Neural progenitor cell (in vitro differentiated cells): ENCODE measurements around the gene RIMOC1. TPM values are rescaled to one million over a fixed set of nuclear protein-coding genes. Genes with fewer than 3 reads are reported as not detected.

Experiments used
- DNase-seq: peaks from one replicate; pipeline ENCODE4 v3.0.0-alpha.2; 2016; ENCODE audit warnings: low spot score
- H2AFZ ChIP-seq: fragments of 200-600 bp; sonication (generic); replicated peaks from 2 replicates; pipeline ENCODE4 v1.6.1; 2016; ENCODE audit warnings: antibody characterized with exemption
- H3F3A ChIP-seq: fragments of 200-600 bp; sonication (generic); 2 replicates; pipeline ENCODE4 v1.6.1; 2016; ENCODE audit warnings: antibody characterized with exemption, low read depth
- H3K27ac ChIP-seq: fragments of 200-600 bp; sonication (generic); 2 replicates; pipeline ENCODE4 v1.5.1; 2016; ENCODE audit warnings: mild to moderate bottlenecking
- H3K27me3 ChIP-seq: fragments of 200-600 bp; sonication (generic); 2 replicates; pipeline ENCODE4 v1.6.1; 2016; ENCODE audit warnings: mild to moderate bottlenecking, moderate library complexity
- H3K36me3 ChIP-seq: fragments of 200-600 bp; sonication (generic); 2 replicates; pipeline ENCODE4 v1.5.1; 2016
- H3K4me1 ChIP-seq: fragments of 200-600 bp; sonication (generic); 2 replicates; pipeline ENCODE4 v1.6.1; 2016; ENCODE audit warnings: mixed run types
- H3K4me2 ChIP-seq: fragments of 200-600 bp; sonication (generic); 2 replicates; pipeline ENCODE4 v1.6.1; 2016
- H3K4me3 ChIP-seq: fragments of 200-600 bp; sonication (generic); 2 replicates; pipeline ENCODE4 v1.5.1; 2016
- H3K79me2 ChIP-seq: fragments of 200-600 bp; sonication (generic); 2 replicates; pipeline ENCODE4 v1.6.1; 2016; ENCODE audit warnings: low read depth
- H3K9ac ChIP-seq: fragments of 200-600 bp; sonication (generic); 2 replicates; pipeline ENCODE4 v1.6.1; 2016
- H3K9me3 ChIP-seq: fragments of 200-600 bp; sonication (generic); 2 replicates; pipeline ENCODE4 v1.5.1; 2016; ENCODE audit warnings: low read depth
- H4K20me1 ChIP-seq: fragments of 200-600 bp; sonication (generic); 2 replicates; pipeline ENCODE4 v1.6.1; 2016; ENCODE audit warnings: low read depth
- H3K27ac Mint-ChIP-seq: 3 replicates; pipeline ENCODE4 v1.8.0; 2021; ENCODE audit warnings: mixed read lengths
- H3K27me3 Mint-ChIP-seq: 2 replicates; pipeline ENCODE4 v1.8.0; 2022; ENCODE audit warnings: low read depth, mild to moderate bottlenecking, inconsistent platforms, moderate library complexity, mixed read lengths; ENCODE audit not compliant: insufficient read depth
- H3K36me3 Mint-ChIP-seq: 3 replicates; pipeline ENCODE4 v1.8.0; 2021; ENCODE audit warnings: mixed read lengths
- H3K4me1 Mint-ChIP-seq: 3 replicates; pipeline ENCODE4 v1.8.0; 2021; ENCODE audit warnings: mixed read lengths
- H3K4me3 Mint-ChIP-seq: 3 replicates; pipeline ENCODE4 v1.8.0; 2021; ENCODE audit warnings: mild to moderate bottlenecking, moderate library complexity, mixed read lengths
- H3K9me3 Mint-ChIP-seq: 3 replicates; pipeline ENCODE4 v1.8.0; 2020; ENCODE audit warnings: mixed read lengths
- EZH2 ChIP-seq: fragments of 200-600 bp; sonication (generic); IDR thresholded peaks from 2 replicates; pipeline ENCODE4 v1.6.1; 2017; ENCODE audit warnings: antibody characterized with exemption, mild to moderate bottlenecking, moderate library complexity
- EZH2phosphoT487 ChIP-seq: fragments of 200-600 bp; sonication (generic); IDR thresholded peaks from 2 replicates; pipeline ENCODE4 v1.6.1; 2017; ENCODE audit warnings: antibody characterized with exemption
- total RNA-seq: library from RNA; depleted of rRNA; stranded (reverse); fragments of >200 nt; gene quantifications from 2 replicates; pipeline ENCODE4 v1.2.3, GENCODE V29; 2015; ENCODE audit warnings: low replicate concordance
- TF ChIP-seq, protein P1 (sequence below): fragments of 200-600 bp; sonication (generic); IDR thresholded peaks from 2 replicates; pipeline ENCODE4 v1.5.1; 2017; ENCODE audit warnings: antibody characterized with exemption, mild to moderate bottlenecking

Gene RIMOC1
- total RNA-seq, 1 donor from 2014 or later, result 32.7 TPM

DNA sequence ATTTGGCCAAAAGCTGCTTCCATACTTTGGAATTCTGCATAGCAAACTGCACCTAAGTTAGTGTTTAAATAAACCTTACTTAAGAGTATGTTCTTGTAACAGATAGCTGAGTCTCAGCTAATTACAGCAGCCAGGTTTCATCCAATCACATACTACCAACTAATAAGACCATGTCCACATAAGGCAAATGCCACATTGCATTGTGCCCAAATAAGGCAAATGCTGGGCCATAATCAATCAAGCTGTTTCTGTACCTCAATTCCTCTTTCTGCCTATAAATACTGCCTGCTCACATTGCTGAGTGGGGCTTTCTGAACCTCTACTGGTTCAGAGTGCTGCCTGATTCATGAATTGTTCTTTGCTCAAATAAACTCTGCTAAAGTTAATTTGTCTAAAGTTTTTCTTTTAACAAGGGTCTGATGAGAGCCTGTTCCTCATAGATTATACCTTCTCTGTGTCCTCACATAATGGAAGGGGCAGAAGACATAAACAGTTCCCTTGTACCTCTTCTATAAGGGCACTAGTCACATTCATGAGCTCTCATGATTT, 29.6 kb upstream of the RIMOC1 start:
- H3K4me3 Mint-ChIP-seq, result no peak overlapping the region
- DNase-seq, result no peak
- no peak overlapping the region for H2AFZ ChIP-seq
- H3K4me1 ChIP-seq, result no peaks in the 10 kb centered on the region
- no peak overlapping the region for H3K4me3 ChIP-seq
- H3K36me3 Mint-ChIP-seq, result no peaks in the 10 kb centered on the region
- H3F3A ChIP-seq, result peaks cover 16% of the 10 kb centered on the region
- no peaks in the 10 kb centered on the region for H3K27me3 Mint-ChIP-seq
- no peaks in the 10 kb centered on the region for H3K79me2 ChIP-seq
- no peak overlapping the region for H3K9ac ChIP-seq
- TF ChIP-seq EZH2phosphoT487, result no peak
- H3K36me3 ChIP-seq, result no peaks in the 10 kb centered on the region
- H3K27ac Mint-ChIP-seq, result no peak overlapping the region
- H3K4me2 ChIP-seq, result no peak overlapping the region
- no peaks in the 10 kb centered on the region for H3K9me3 ChIP-seq
- H3K27ac ChIP-seq, result no peak overlapping the region
- H4K20me1 ChIP-seq, result no peaks in the 10 kb centered on the region
- H3K27me3 ChIP-seq, result peaks cover 17% of the 10 kb centered on the region
- H3K9me3 Mint-ChIP-seq, result no peaks in the 10 kb centered on the region
- peaks cover 4% of the 10 kb centered on the region for H3K4me1 Mint-ChIP-seq

- Histone ChIP-seq H3K27me3 (peaks cover 17% of the 10 kb centered on the region), H3K4me1 (no peaks in the 10 kb centered on the region), H3K4me2 (no peak overlapping the region), H3F3A (peaks cover 12% of the 10 kb centered on the region), H3K79me2 (no peaks in the 10 kb centered on the region), H2AFZ (no peak overlapping the region), H3K9ac (no peak overlapping the region), H3K27ac (no peak overlapping the region), H4K20me1 (no peaks in the 10 kb centered on the region), H3K36me3 (no peaks in the 10 kb centered on the region), H3K4me3 (no peak overlapping the region), H3K9me3 (no peaks in the 10 kb centered on the region)
- H3K27me3 Mint-ChIP-seq, result no peaks in the 10 kb centered on the region
- H3K27ac Mint-ChIP-seq, result no peak overlapping the region
- H3K4me3 Mint-ChIP-seq, result no peak overlapping the region
- DNase-seq, result no peak
- TF ChIP-seq EZH2 (no peak), EZH2phosphoT487 (no peak)
- TF ChIP-seq, protein P1, sequence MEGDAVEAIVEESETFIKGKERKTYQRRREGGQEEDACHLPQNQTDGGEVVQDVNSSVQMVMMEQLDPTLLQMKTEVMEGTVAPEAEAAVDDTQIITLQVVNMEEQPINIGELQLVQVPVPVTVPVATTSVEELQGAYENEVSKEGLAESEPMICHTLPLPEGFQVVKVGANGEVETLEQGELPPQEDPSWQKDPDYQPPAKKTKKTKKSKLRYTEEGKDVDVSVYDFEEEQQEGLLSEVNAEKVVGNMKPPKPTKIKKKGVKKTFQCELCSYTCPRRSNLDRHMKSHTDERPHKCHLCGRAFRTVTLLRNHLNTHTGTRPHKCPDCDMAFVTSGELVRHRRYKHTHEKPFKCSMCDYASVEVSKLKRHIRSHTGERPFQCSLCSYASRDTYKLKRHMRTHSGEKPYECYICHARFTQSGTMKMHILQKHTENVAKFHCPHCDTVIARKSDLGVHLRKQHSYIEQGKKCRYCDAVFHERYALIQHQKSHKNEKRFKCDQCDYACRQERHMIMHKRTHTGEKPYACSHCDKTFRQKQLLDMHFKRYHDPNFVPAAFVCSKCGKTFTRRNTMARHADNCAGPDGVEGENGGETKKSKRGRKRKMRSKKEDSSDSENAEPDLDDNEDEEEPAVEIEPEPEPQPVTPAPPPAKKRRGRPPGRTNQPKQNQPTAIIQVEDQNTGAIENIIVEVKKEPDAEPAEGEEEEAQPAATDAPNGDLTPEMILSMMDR, result no peak
- peaks cover 4% of the 10 kb centered on the region for H3K4me1 Mint-ChIP-seq
- no peaks in the 10 kb centered on the region for H3K9me3 Mint-ChIP-seq
- no peaks in the 10 kb centered on the region for H3K36me3 Mint-ChIP-seq
These were observed 29.0 kb upstream of the RIMOC1 start for GRCh38 chr5:41875121-41875520.

- Histone ChIP-seq H3F3A (no peaks in the 10 kb centered on the region), H3K27ac (no peak overlapping the region), H3K27me3 (peaks cover 7% of the 10 kb centered on the region), H4K20me1 (no peaks in the 10 kb centered on the region), H3K4me3 (no peak overlapping the region), H2AFZ (no peak overlapping the region), H3K79me2 (no peaks in the 10 kb centered on the region), H3K9ac (no peak overlapping the region), H3K9me3 (no peaks in the 10 kb centered on the region), H3K4me2 (no peak overlapping the region), H3K4me1 (no peaks in the 10 kb centered on the region), H3K36me3 (no peaks in the 10 kb centered on the region)
- Mint-ChIP-seq H3K27ac (no peak overlapping the region), H3K4me1 (no peaks in the 10 kb centered on the region), H3K9me3 (no peaks in the 10 kb centered on the region), H3K27me3 (no peaks in the 10 kb centered on the region), H3K36me3 (no peaks in the 10 kb centered on the region), H3K4me3 (no peak overlapping the region)
- DNase-seq, result no peak
- TF ChIP-seq, protein P1, result no peak
- TF ChIP-seq EZH2phosphoT487 (no peak), EZH2 (no peak)
These were observed 27.5 kb upstream of the RIMOC1 start for GRCh38 chr5:41876678-41877077.

DNA sequence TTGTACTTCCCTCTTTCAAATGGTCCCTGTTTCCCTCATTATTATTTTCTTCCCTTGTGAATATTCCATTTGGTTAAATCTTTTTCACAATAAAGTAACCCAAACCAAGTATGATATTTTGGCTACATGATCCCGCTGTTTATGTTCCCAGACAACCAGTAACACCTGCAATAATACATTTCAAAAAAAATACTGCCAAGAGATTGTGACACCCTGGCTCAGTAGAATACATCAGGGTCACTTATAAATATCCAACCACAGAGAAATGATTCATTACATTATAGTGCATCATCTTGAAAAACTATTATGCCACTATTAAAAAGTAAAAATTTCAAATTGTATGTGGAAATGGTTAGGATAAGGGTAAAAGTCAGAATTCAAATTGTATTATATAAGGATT, 26.7 kb upstream of the RIMOC1 start:
- H3K4me3 Mint-ChIP-seq, result no peak overlapping the region
- no peak overlapping the region for H3K4me2 ChIP-seq
- no peak overlapping the region for H3K9ac ChIP-seq
- H4K20me1 ChIP-seq, result no peaks in the 10 kb centered on the region
- H3K9me3 ChIP-seq, result no peaks in the 10 kb centered on the region
- H3K36me3 ChIP-seq, result no peaks in the 10 kb centered on the region
- no peaks in the 10 kb centered on the region for H3K79me2 ChIP-seq
- no peak for DNase-seq
- H3K4me1 Mint-ChIP-seq, result no peaks in the 10 kb centered on the region
- no peaks in the 10 kb centered on the region for H3K36me3 Mint-ChIP-seq
- no peaks in the 10 kb centered on the region for H3K9me3 Mint-ChIP-seq
- no peaks in the 10 kb centered on the region for H3K4me1 ChIP-seq
- TF ChIP-seq, protein P1, result no peak
- no peak for TF ChIP-seq EZH2phosphoT487
- TF ChIP-seq EZH2, result no peak
- H3F3A ChIP-seq, result no peaks in the 10 kb centered on the region
- no peak overlapping the region for H3K27ac ChIP-seq
- no peak overlapping the region for H3K27ac Mint-ChIP-seq
- H3K27me3 ChIP-seq, result no peaks in the 10 kb centered on the region
- no peaks in the 10 kb centered on the region for H3K27me3 Mint-ChIP-seq
- H3K4me3 ChIP-seq, result no peak overlapping the region
- no peak overlapping the region for H2AFZ ChIP-seq
